Measurements from ENCODE around the gene INPP5A. TPM values are rescaled to one million over a fixed set of nuclear protein-coding genes. Genes with fewer than 3 reads are reported as not detected.
"Not testable (repeated sequence)": the region's sequence is repeated elsewhere in the genome, so short reads cannot be mapped to it uniquely, and the experiment has no call there.

INPP5A gene
- total RNA-seq, 4 donors from 2014 or later = 16.9 to 58.2 (median 29.5) TPM

DNA sequence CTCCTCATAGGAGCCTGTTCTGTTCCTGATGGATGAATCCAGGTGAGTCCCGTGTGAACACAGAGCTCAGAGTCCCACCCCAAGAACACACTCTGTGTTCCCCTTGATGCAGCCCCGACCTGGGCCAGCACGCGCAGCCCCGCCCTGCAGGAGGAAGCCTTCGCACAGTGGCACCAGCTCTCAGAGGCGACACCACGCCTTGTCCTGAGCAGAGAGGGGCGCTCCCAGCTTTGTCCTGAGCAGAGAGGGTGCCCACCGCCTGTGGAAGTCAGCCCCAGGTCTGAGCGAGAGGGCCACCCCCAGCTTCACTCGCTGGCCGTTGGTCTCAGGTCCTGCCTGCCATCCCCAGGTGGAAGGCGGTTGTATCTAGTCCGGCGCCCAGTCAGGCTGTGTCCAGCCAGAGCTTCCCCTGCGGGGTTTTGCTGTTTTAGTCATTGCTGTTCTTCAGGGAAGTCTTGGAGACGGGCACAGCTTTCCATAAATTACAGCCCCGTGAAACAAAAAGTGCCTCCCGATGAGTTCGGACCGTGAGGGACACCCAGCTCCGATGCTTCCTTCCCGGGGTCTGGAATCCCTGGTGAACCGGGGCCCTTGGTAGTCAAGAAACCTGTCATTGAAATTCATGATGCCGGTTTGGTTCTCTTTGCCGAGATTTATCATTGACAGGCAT, 204.7 kb downstream of the INPP5A start:
- Histone ChIP-seq H3K4me1 (peaks cover 0 to 11% (median 0%) of the 10 kb centered on the region in 3 donors), H3K27ac (no peak overlapping the region), H3K4me3 (no peak overlapping the region), H3K9me3 (no peaks in the 10 kb centered on the region), H3K27me3 (no peaks in the 10 kb centered on the region), H3K36me3 (peaks cover 0 to 25% (median 0%) of the 10 kb centered on the region in 3 donors)
- no peak for TF ChIP-seq POLR2A (IDR thresholded peaks at IDR 0.05)
- TF ChIP-seq, protein P1, sequence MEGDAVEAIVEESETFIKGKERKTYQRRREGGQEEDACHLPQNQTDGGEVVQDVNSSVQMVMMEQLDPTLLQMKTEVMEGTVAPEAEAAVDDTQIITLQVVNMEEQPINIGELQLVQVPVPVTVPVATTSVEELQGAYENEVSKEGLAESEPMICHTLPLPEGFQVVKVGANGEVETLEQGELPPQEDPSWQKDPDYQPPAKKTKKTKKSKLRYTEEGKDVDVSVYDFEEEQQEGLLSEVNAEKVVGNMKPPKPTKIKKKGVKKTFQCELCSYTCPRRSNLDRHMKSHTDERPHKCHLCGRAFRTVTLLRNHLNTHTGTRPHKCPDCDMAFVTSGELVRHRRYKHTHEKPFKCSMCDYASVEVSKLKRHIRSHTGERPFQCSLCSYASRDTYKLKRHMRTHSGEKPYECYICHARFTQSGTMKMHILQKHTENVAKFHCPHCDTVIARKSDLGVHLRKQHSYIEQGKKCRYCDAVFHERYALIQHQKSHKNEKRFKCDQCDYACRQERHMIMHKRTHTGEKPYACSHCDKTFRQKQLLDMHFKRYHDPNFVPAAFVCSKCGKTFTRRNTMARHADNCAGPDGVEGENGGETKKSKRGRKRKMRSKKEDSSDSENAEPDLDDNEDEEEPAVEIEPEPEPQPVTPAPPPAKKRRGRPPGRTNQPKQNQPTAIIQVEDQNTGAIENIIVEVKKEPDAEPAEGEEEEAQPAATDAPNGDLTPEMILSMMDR (IDR thresholded peaks at IDR 0.05) = no peak
- DNase-seq = no peak
- intact Hi-C loops (cut with DNase I) = no loop called here
- WGBS, 2 donors = 79 to 89% methylated on average over 11 to 24 of the region's 27 CpGs

DNA sequence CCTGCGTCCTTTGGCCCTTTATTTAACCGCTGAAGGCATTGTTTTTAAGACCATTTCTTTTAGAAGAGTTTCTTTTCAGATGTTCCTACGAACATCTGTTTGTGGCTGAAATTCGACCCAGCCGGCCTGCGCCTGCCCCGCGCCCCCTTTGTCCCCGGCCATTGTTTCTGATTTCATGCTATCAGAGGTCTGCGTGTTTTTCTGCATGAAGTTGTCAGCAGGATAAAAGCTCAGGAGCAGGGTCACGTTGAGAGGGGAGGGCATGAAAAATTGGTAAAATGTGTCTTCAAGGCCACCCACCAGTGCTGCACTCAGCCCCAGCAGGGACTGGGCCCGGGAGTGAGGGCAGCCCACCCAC, 205.2 kb downstream of the INPP5A start:
- H3K36me3 ChIP-seq = peaks cover 0 to 25% (median 0%) of the 10 kb centered on the region in 3 donors
- no peaks in the 10 kb centered on the region for H3K9me3 ChIP-seq
- H3K27me3 ChIP-seq = no peaks in the 10 kb centered on the region
- WGBS, 2 donors = 85 to 90% methylated on average over 9 of the region's 12 CpGs
- peaks cover 0 to 13% (median 0%) of the 10 kb centered on the region in 3 donors for H3K4me1 ChIP-seq
- no peak overlapping the region for H3K27ac ChIP-seq
- TF ChIP-seq POLR2A (IDR thresholded peaks at IDR 0.05) = no peak
- TF ChIP-seq, protein P1 (IDR thresholded peaks at IDR 0.05) = no peak
- intact Hi-C loops (cut with DNase I) = no loop called here
- DNase-seq = no peak
- H3K4me3 ChIP-seq = no peak overlapping the region

DNA sequence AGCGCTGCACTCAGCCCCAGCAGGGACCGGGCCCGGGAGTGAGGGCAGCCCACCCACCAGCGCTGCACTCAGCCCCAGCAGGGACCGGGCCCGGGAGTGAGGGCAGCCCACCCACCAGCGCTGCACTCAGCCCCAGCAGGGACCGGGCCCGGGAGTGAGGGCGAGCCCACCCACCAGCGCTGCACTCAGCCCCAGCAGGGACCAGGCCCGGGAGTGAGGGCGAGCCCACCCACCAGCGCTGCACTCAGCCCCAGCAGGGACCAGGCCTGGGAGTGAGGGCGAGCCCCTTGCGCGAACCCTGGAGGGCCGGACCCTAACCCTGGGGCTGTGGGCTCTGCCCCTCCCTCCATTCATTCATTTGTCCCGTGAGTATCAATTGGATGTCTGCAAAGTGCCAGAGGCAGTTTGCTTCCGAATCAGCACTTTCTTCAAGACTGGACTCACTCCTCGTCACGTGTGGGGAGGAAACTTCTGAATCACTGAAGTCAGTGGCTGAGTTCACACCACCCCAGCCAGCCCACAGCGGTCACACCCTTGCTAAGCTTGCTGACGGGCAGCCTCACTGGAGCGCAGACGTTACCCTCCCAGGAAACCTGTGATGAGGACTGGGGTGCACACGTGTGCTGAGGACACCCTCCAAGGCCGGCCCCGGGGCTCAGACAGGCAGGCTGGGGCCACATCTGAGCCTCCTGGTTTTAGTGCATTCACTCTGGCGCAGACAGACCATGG, 205.8 kb downstream of the INPP5A start:
- H3K27ac ChIP-seq; DNase-seq; H3K9me3 ChIP-seq; intact Hi-C loops (cut with DNase I); H3K4me3 ChIP-seq; H3K27me3 ChIP-seq: not testable (repeated sequence)
- Histone ChIP-seq H3K36me3 (peaks cover 0 to 25% (median 0%) of the 10 kb centered on the region in 3 donors), H3K4me1 (peaks cover 0 to 13% (median 0%) of the 10 kb centered on the region in 3 donors)
- 45 to 84% methylated on average over 4 to 9 of the region's 30 CpGs for WGBS, 2 donors

DNA sequence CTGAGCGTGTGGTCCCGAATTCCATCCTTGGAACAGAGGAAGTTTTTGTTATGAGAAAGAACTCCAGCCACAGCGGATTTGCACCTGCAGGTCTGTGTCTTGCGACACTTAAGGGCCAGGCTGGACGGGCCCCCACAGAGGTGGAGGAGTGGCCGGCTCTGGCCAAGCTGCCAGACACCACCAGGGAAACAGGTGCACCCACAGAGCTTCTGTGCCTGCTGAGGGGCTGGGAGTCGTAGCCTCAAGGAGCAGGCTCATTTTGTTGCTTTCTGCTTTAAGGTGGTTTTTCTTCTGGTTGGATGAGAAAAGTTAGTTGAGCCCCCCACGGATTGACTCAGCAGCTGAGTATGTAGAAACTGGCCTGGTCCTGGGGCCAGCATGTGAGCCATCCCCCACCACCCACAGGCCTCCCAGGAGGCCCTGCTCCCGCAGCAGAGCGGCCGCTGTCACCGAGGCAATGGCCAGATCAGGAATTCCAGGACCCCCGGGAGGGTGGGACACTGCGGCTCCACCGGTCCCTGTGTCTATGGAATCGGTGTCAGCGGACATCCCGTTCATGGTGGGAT, 206.4 kb downstream of the INPP5A start:
- no peaks in the 10 kb centered on the region for H3K27me3 ChIP-seq
- TF ChIP-seq, protein P1 (IDR thresholded peaks at IDR 0.05) = no peak
- TF ChIP-seq POLR2A (IDR thresholded peaks at IDR 0.05) = no peak
- H3K36me3 ChIP-seq = peaks cover 0 to 25% (median 0%) of the 10 kb centered on the region in 3 donors
- peaks cover 0 to 13% (median 0%) of the 10 kb centered on the region in 3 donors for H3K4me1 ChIP-seq
- intact Hi-C loops (cut with DNase I) = no loop called here
- no peak overlapping the region for H3K27ac ChIP-seq
- H3K9me3 ChIP-seq = no peaks in the 10 kb centered on the region
- no peak for DNase-seq
- WGBS, 2 donors = 85 to 100% methylated on average over 5 to 7 of the region's 18 CpGs
- no peak overlapping the region for H3K4me3 ChIP-seq

DNA sequence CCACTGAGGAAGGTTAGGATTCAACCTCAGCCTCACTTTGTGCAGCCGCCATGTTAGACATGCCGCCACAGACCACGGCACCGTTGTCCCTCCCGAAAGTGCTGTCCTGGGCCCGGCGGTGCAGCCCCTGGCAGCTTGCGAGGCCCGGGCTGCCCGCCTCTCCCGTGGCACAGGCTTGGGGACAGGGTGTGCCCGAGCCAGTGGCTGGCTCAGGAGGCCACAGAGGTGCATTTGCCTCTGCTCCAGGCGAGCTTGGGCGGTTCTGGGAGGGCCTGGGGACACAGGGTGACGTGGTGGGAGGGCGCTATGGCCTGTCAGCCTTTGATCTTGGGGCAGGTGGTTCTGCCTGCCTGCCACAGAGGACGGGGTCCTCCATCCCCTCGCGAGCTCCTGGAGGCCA, 207.3 kb downstream of the INPP5A start:
- intact Hi-C loops (cut with DNase I) = no loop called here
- no peak overlapping the region for H3K4me3 ChIP-seq
- no CpG with 5 or more reads among the region's 19 CpGs for WGBS, 2 donors

More for the DNA sequence above, 207.3 kb downstream of the INPP5A start:
- TF ChIP-seq, protein P1 (IDR thresholded peaks at IDR 0.05) = no peak
- TF ChIP-seq POLR2A (IDR thresholded peaks at IDR 0.05) = no peak
- no peak for DNase-seq
- peaks cover 0 to 13% (median 0%) of the 10 kb centered on the region in 3 donors for H3K4me1 ChIP-seq
- no peaks in the 10 kb centered on the region for H3K27me3 ChIP-seq
- no peaks in the 10 kb centered on the region for H3K9me3 ChIP-seq
- peaks cover 0 to 24% (median 2%) of the 10 kb centered on the region in 3 donors for H3K36me3 ChIP-seq
- no peak overlapping the region for H3K27ac ChIP-seq
